ENCODE data around the gene QRSL1.

- TF ChIP-seq CTCF (IDR thresholded peaks at IDR 0.05) (no peak), EP300 (IDR thresholded peaks at IDR 0.05; ENCODE audit: low read depth) (no peak)
These were observed 10.2 kb upstream of the QRSL1 start for GRCh38 chr6:106619223-106619622.
